ENCODE measurements around the gene CYP2W1. TPM values are rescaled to one million over a fixed set of nuclear protein-coding genes. Genes with fewer than 3 reads are reported as not detected.

CYP2W1 gene, protein sequence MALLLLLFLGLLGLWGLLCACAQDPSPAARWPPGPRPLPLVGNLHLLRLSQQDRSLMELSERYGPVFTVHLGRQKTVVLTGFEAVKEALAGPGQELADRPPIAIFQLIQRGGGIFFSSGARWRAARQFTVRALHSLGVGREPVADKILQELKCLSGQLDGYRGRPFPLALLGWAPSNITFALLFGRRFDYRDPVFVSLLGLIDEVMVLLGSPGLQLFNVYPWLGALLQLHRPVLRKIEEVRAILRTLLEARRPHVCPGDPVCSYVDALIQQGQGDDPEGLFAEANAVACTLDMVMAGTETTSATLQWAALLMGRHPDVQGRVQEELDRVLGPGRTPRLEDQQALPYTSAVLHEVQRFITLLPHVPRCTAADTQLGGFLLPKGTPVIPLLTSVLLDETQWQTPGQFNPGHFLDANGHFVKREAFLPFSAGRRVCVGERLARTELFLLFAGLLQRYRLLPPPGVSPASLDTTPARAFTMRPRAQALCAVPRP
- not detected in 2 replicates for total RNA-seq

DNA sequence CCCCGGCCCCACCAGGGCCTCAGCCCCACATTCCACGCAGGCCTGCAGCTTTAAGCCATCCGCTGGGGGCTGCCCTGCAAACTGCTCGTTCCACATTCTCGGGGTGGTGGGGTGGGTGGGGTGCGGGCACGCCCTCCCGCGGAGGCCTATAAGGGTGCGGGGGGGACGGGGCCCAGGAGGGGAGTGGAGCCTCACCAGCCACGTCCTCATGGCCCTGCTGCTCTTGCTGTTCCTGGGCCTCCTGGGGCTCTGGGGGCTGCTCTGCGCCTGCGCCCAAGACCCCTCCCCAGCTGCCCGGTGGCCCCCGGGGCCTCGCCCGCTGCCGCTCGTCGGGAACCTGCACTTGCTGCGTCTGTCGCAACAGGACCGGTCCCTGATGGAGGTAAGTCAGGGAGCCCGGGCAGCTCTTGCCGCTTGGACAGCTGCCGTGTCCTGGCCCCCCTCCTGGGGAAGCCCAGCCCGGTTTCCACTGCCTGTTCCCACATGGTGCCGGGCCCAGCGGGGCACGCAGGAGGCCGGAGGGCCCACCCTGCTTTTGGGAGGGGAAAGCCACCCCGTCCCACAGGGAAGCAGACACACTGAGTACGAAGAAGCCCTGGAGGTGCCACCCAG lies at the start of gene CYP2W1:
Gene CYP2W1, plus strand, starts transcription at position 178 of the 612 bp plus-strand sequence. Its CDS starts 31 bp downstream, at position 209.
- no peak for DNase-seq
- no peak for ATAC-seq (ENCODE audit: low read depth)
- ChIA-PET POLR2A (no interaction called here), CTCF (interaction anchor here (1.5 kb wide), 1 partner anchor 10 kb away, joined by 6 read pairs; no protein-coding TSS in a partner anchor)
- TF ChIP-seq, protein P1, sequence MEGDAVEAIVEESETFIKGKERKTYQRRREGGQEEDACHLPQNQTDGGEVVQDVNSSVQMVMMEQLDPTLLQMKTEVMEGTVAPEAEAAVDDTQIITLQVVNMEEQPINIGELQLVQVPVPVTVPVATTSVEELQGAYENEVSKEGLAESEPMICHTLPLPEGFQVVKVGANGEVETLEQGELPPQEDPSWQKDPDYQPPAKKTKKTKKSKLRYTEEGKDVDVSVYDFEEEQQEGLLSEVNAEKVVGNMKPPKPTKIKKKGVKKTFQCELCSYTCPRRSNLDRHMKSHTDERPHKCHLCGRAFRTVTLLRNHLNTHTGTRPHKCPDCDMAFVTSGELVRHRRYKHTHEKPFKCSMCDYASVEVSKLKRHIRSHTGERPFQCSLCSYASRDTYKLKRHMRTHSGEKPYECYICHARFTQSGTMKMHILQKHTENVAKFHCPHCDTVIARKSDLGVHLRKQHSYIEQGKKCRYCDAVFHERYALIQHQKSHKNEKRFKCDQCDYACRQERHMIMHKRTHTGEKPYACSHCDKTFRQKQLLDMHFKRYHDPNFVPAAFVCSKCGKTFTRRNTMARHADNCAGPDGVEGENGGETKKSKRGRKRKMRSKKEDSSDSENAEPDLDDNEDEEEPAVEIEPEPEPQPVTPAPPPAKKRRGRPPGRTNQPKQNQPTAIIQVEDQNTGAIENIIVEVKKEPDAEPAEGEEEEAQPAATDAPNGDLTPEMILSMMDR (IDR thresholded peaks at IDR 0.05) = no peak
- H3K36me3 Mint-ChIP-seq (ENCODE audit: low read depth) = no peaks in the 10 kb centered on the region
- intact Hi-C loops (cut with micrococcal nuclease) = no loop called here
- H3K9me3 Mint-ChIP-seq = no peaks in the 10 kb centered on the region
- no peak within 1 kb of the TSS for H3K27ac Mint-ChIP-seq
- H3K27me3 Mint-ChIP-seq = peaks cover 4% of the 10 kb centered on the region
- peaks cover 2% of the 10 kb centered on the region for H3K4me1 Mint-ChIP-seq
- no peak within 1 kb of the TSS for H3K4me3 Mint-ChIP-seq

DNA sequence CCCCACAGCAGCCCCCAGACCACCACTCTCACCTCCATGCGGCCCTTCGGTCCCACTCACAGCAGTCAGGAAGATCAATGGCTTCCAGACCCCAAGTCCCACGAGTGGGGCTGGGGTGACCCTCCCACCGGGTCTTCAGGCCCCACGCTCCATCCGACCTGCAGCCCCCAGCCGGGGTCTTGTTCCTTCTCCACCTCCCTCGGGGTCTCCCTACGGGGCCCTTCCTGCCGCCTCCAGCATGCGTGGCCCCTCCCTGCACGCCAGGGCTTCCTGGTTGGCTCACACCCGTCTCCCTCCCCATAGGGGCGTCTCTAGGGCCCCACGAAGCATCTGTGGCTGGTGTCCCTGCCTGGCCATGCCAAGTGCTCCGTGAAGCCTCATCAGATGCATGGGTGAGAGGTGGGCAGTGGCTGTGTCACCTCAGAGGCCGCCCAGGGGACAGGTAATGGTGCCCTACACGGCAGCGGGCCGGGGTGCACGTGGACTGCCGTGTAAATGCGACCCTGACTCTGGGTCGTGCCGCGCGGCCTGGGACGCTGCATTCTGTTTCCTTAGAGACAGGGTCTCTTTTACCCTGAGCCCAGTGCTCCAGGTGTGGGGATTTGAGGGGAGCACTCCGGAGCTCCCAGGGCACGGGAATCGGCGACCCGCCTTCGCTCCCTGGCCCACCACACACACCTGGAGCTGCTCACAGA lies 48.4 kb upstream of the CYP2W1 start:
- TF ChIP-seq, protein P1 (IDR thresholded peaks at IDR 0.05) = no peak
- no peak overlapping the region for H3K27ac Mint-ChIP-seq
- ChIA-PET CTCF (no interaction called here), POLR2A (interaction anchor here (1.1 to 1.2 kb wide), 2 partner anchors 11 to 41 kb away, joined by 3 to 4 read pairs; partner anchors contain the start of gene COX19)
- no peak for ATAC-seq (ENCODE audit: low read depth)
- H3K4me1 Mint-ChIP-seq = peaks cover 17% of the 10 kb centered on the region
- H3K36me3 Mint-ChIP-seq (ENCODE audit: low read depth) = no peaks in the 10 kb centered on the region
- no peak for DNase-seq
- H3K9me3 Mint-ChIP-seq = no peaks in the 10 kb centered on the region
- no peak overlapping the region for H3K4me3 Mint-ChIP-seq
- H3K27me3 Mint-ChIP-seq = no peaks in the 10 kb centered on the region
- intact Hi-C loops (cut with micrococcal nuclease) = no loop called here

DNA sequence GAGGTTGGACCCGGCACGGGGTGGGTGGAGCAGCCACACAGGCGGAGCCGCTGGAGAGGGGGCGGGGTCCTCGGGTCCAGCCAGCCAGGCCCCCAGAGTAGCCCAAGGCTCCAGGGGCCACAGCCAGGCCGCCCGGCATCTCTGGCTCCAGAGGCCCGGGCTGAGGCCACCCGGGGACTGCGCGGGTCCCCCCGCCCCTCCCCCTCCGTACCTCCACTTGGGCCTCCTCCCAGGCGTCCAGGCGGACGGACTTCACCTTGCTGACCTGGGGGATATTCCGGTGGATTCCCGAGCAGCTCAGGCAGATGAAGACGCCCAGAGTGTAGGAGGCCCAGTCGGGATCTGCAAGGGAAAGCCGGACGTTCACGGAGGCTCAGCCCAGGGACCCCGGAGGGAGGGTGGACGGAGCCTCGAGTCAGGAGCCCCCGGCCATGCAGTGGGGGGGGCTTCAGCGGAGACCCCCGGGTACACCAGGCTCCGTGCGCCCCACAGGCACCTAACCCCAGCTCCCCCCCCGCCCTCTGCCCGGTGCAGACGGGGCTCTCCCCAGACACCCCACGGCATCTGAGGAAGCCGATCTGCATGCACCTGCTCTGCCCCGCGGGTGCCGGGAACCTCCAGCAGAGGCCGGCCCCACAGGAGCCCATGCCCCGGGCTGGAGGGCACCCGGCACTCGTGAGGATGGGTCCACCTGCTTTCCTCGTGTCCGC lies 47.7 kb upstream of the CYP2W1 start:
- no peaks in the 10 kb centered on the region for H3K36me3 Mint-ChIP-seq (ENCODE audit: low read depth)
- H3K9me3 Mint-ChIP-seq = no peaks in the 10 kb centered on the region
- POLR2A ChIA-PET = interaction anchor here (1.1 to 1.2 kb wide), 2 partner anchors 12 to 40 kb away, joined by 3 to 4 read pairs; partner anchors contain the start of gene COX19
- no peak for DNase-seq
- intact Hi-C loops (cut with micrococcal nuclease) = no loop called here
- ATAC-seq (ENCODE audit: low read depth) = peak; percentile 22
- no peak overlapping the region for H3K4me3 Mint-ChIP-seq
- TF ChIP-seq, protein P1 (IDR thresholded peaks at IDR 0.05) = no peak
- CTCF ChIA-PET = no interaction called here
- H3K27me3 Mint-ChIP-seq = no peaks in the 10 kb centered on the region
- no peak overlapping the region for H3K27ac Mint-ChIP-seq
- H3K4me1 Mint-ChIP-seq = peaks cover 12% of the 10 kb centered on the region

DNA sequence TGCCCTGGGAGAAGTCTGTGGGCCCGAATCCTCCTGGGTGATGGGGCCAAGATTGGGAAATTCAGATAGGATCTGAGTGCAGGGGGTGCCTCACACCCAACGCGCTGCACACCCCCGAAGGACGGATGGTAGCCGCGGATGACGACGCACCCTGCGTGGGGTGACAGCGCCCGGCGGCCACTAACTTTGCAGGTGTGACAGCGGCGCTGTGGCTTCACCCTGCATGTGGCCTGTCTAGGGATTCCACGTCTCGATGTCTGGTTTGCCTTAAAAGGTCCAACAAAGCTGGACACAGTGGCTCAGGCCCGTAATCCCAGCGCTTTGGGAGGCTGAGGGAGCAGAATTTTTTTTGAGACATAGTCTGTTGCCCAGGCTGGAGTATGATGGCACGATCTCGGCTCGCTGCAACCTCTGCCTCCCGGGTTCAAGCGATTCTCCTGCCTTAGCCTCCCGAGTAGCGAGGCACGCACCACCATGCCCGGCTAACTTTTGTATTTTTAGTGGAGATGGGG lies 47.1 kb upstream of the CYP2W1 start:
- ATAC-seq (ENCODE audit: low read depth) (no peak), DNase-seq (no peak)
- intact Hi-C loops (cut with micrococcal nuclease) = loop anchor here (1.0 to 2.0 kb wide), 3 partner anchors 8 to 15 kb away; no protein-coding TSS in a partner anchor
- no peak overlapping the region for H3K4me3 Mint-ChIP-seq
- peaks cover 17% of the 10 kb centered on the region for H3K4me1 Mint-ChIP-seq
- peaks cover under 1% of the 10 kb centered on the region for H3K9me3 Mint-ChIP-seq
- no peaks in the 10 kb centered on the region for H3K27me3 Mint-ChIP-seq
- H3K27ac Mint-ChIP-seq = peak overlapping the region; percentile 19
- TF ChIP-seq, protein P1 (IDR thresholded peaks at IDR 0.05) = no peak
- ChIA-PET POLR2A (no interaction called here), CTCF (no interaction called here)
- no peaks in the 10 kb centered on the region for H3K36me3 Mint-ChIP-seq (ENCODE audit: low read depth)

All from activated B cell treated with CpG ODN at 0.5 μM for 24 hours (primary cell).